Epithelial cell of proximal tubule (primary cell): ENCODE results near the gene ERO1B. TPM values are rescaled to one million over a fixed set of nuclear protein-coding genes. Genes with fewer than 3 reads are reported as not detected.

Experiments used
- DNase-seq: peaks from one replicate; pipeline ENCODE4 v3.0.0-alpha.2; 2011; ENCODE audit warnings: low read depth
- H3K4me3 ChIP-seq: 2 replicates; pipeline ENCODE4 v1.5.1; 2011; ENCODE audit warnings: low read depth, mild to moderate bottlenecking, low read length
- total RNA-seq: library from RNA; depleted of rRNA; stranded (reverse); fragments of >200 nt; gene quantifications from 2 replicates; pipeline ENCODE4 v1.2.3, GENCODE V29; 2015
- TF ChIP-seq, protein P1 (sequence below): conservative IDR thresholded peaks from 2 replicates; pipeline ENCODE4 v1.5.1; 2012; ENCODE audit warnings: low read depth, mild to moderate bottlenecking, low read length

Gene ERO1B
- total RNA-seq, 1 donor from 2014 or later = 3.8 TPM

DNA sequence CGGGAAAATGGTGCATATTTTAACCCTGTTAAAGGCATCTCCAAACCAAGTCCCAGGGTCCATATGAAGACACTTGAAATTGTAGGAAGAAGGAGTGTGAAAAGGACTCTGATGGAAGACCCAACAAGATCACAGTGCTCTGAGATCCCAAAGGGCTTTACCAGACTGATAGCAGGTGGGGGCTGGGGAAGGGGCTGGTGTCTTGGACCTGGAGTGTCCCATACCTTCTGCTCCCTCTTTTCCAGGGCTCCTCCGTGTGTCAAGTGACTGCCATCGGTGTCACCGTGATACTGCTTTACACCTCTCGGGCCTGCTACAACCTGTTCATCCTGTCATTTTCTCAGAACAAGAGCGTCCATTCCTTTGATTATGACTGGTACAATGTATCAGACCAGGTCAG is 102.1 kb downstream of the ERO1B start:
- H3K4me3 ChIP-seq = no peak overlapping the region
- TF ChIP-seq, protein P1, sequence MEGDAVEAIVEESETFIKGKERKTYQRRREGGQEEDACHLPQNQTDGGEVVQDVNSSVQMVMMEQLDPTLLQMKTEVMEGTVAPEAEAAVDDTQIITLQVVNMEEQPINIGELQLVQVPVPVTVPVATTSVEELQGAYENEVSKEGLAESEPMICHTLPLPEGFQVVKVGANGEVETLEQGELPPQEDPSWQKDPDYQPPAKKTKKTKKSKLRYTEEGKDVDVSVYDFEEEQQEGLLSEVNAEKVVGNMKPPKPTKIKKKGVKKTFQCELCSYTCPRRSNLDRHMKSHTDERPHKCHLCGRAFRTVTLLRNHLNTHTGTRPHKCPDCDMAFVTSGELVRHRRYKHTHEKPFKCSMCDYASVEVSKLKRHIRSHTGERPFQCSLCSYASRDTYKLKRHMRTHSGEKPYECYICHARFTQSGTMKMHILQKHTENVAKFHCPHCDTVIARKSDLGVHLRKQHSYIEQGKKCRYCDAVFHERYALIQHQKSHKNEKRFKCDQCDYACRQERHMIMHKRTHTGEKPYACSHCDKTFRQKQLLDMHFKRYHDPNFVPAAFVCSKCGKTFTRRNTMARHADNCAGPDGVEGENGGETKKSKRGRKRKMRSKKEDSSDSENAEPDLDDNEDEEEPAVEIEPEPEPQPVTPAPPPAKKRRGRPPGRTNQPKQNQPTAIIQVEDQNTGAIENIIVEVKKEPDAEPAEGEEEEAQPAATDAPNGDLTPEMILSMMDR = no peak
- DNase-seq = no peak

DNA sequence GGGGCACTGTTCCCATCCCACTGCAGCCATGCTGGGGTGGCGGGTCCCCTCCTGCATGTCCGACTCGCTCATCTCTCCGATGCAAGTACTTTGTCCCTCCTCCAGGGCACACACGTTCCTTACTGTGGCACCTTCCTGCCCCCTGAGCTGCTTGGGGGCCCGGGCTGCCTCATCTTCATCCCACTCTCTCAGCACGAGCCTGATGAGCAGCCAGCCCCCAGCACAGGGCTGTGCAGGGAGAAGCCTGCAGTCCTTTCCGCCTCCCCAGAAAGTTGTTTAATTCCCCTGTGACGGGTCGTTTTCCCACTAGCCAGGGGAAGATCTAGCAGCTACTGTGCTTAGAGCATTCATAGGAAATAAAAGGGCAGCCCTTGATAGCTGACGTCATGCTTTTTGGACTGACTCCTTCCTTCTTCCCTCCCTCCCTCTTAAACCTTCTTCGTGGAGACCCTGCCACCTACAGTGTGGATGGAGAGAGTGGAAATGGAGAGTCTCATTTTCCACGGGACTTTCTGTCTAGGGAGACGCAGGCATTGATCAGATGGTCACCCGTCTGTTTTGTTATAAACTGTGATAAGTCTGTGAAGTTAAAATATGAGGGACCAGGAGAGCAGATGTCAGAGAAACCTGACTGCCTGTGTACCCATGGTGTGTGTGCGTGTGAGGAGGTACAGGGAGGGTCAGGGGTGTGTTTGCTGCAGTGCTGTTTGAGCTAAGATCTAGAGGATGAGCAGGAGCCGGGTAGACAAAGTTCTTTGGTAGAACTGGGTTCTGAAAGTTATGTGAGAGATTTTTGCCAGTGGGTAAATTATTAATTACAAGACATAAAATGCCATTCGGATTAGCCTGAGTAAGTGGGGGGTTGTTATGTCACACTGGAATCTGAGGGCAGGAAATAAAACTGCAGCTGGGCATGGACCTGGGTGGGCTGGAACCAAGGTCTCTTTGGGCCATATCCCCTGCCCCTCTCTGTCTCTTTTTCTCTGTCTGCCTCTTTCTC is 105.1 kb downstream of the ERO1B start:
- DNase-seq = peak; percentile 63

DNA sequence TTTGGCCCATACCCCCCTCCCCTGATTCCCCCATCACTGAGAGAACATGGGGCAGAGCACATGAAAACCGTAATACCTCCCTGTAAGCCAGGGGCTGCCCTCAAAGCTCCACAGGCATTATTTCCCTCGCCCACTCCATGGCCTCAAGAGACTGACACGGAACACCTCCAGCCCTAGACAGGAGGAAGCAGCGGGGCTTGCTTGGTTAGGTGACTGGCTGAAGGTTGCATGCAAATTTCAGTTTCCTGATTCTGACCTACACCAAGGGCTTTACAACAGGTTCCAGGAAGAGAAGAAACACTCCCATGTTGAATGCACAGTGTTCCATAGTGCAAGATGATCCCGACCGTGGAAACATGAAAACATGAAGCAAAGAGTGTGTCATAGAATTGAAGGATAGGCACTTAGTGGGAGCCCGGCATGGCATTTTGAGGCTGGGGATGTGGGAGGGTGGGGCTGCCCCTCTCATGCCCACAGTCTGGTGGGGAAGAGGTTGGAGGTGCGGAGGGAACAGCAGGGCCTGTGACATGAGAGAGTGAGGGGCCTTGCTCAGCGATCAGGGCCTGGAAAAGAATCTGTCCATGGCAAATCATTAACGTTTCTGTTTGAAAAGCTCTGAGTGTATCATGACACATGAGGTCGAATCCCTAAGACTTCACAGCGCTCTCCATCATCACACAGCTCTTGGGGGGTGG is 106.0 kb downstream of the ERO1B start:
- TF ChIP-seq, protein P1 = no peak
- peak overlapping the region; percentile 12 for H3K4me3 ChIP-seq
- DNase-seq = peak; percentile 63

More for the DNA sequence above, 105.1 kb downstream of the ERO1B start:
- TF ChIP-seq, protein P1 = peak; percentile 32
- H3K4me3 ChIP-seq = peak overlapping the region; percentile 12

DNA sequence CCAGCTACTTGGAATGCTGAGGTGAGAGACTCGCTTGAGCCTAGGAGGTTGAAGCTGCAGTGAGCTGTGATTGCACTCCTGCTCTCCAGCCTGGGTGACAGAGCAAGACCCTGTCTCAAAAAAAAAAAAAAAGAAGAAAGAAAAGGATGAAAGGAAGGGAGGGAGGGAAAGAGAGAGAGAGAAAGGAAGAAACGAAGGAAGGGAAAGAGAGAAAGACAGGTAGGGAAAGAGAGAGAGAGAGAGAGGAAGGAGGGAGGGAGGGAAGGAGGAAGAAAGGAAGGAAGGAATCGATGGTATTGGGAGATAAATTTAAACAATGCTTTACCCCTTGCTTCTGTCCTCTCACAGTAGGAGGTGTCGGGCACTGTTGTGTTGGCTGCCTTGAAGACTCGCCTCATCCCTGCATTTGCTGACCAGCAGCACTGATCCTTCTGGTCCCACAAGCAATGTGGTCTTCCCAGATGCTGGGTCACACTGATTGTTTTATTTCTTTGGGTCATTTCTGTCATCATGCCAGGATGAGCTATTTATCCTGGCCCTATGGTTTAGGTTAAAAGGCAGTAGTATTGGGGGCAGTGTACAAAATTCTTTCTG is 108.5 kb downstream of the ERO1B start:
- TF ChIP-seq, protein P1 = no peak
- H3K4me3 ChIP-seq = no peak overlapping the region
- no peak for DNase-seq

DNA sequence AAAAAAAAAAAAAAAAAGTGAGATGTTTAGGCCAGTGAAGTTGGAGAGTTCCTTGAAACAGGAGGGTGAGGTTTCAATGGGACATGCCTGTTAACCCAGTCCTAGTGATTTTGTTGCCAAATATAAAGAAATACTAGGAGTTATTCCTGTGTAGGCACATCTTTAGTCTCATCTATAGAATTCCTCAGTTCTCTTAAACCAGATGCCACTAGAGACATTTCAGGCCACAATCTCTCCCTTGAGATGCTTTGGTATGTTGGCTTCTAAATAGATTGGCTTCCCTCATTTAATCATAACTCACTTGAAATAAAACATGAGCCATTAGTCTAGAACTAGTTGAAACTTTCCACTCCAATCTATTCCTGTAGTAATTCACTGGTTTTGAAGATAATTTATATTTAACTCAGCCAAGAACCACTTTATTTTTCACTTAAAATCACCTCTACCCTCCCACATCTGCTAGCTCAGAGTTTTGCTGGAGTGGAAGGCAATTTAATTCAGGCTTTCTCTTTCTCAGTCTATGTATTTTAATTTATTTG is 109.6 kb downstream of the ERO1B start:
- no peak overlapping the region for H3K4me3 ChIP-seq
- DNase-seq = no peak
- TF ChIP-seq, protein P1 = no peak

DNA sequence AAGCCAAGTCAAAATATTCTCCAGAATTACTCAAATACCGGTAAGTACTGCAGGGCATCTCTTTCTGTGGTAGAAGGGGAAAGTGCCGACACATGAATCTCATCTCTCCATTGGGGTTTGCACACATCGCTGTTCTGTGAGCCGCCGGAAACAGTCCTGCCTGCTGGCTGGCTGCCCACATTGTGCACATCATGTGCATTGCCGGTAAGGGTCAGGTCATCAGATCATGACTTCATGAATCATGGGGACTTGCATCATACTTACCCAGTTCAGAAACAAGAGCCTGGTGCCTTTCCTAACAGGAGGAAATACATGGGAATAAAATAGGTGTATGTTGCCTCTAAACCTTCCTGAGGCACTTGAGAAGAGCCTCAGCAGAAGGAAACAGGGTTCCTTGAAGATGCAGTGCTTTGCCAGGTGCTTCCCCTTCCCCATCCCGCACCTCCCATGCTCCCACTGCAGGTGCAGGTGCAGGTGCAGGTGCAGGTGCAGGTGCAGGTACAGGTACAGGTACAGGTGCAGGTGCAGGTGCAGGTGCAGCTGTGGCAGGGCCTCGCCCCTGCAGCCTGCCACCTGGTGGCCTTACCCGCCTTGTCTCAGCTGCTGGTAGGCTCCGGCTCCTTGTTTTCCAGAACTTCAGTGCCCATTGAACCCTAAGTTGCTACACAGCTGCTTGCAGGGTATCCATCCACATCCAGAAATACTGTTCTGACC is 112.9 kb downstream of the ERO1B start:
- peak; percentile 93 for DNase-seq
- H3K4me3 ChIP-seq = no peak overlapping the region
- TF ChIP-seq, protein P1 = peak; percentile 29
